Stomach (tissue), 9 donors: ENCODE results near the gene TNS3. TPM values are rescaled to one million over a fixed set of nuclear protein-coding genes. Genes with fewer than 3 reads are reported as not detected.

Experiments
- DNase-seq, 2 donors: peaks; one replicate each; pipeline versions ENCODE4 v3.0.0 to v3.0.0-alpha.2; 2013 to 2019
- H3K27ac ChIP-seq, 5 donors: fragments of 200-600 bp in 4 of 5; sonication (generic) in 4 of 5; one replicate each; pipeline ENCODE4 v1.5.1; 2013 to 2019; ENCODE audit warnings: mild to moderate bottlenecking in 1 of 5, moderate library complexity in 1 of 5
- H3K27me3 ChIP-seq, 3 donors: fragments of 200-600 bp; sonication (generic); one replicate each; pipeline ENCODE4 v1.5.1; 2017 to 2019; ENCODE audit warnings: mixed run types in 1 of 3
- H3K36me3 ChIP-seq, 4 donors: fragments of 200-600 bp; sonication (generic); 1 replicate in 3 of 4; 2 replicates in 1 of 4; pipeline ENCODE4 v1.5.1; 2016 to 2019
- H3K4me1 ChIP-seq, 4 donors: fragments of 200-600 bp; sonication (generic); one replicate each; pipeline ENCODE4 v1.5.1; 2016 to 2019
- H3K4me3 ChIP-seq, 4 donors: fragments of 200-600 bp; sonication (generic) in 3 of 4; one replicate each; pipeline ENCODE4 v1.5.1; 2016 to 2019; ENCODE audit warnings: mild to moderate bottlenecking in 1 of 4
- H3K9me3 ChIP-seq, 4 donors: fragments of 200-600 bp; sonication (generic); one replicate each; pipeline ENCODE4 v1.5.1; 2016 to 2019
- CTCF ChIP-seq, 7 experiments: fragments of 450-650 bp in 4 of 7; fragments of 200-600 bp in 3 of 7; sonication (generic) in 3 of 7; IDR thresholded peaks; one replicate each; pipeline ENCODE4 v1.5.1; 2016 to 2019; ENCODE audit warnings: antibody characterized with exemption in 7 of 7, control low read depth in 2 of 7, mild to moderate bottlenecking in 1 of 7
- EP300 ChIP-seq: sonication (generic); formaldehyde crosslinking; IDR thresholded peaks from one replicate; pipeline ENCODE4 v1.6.1; 2017; ENCODE audit warnings: antibody characterized with exemption
- POLR2A ChIP-seq, 4 donors: fragments of 450-650 bp; IDR thresholded peaks; one replicate each; pipeline ENCODE4 v1.6.1; 2016; ENCODE audit warnings: antibody characterized with exemption in 4 of 4, control low read depth in 2 of 4, mild to moderate bottlenecking in 1 of 4, moderate library complexity in 1 of 4
- POLR2AphosphoS5 ChIP-seq, 3 donors: sonication (generic); formaldehyde crosslinking; IDR thresholded peaks; one replicate each; pipeline ENCODE4 v1.6.1; 2016; ENCODE audit warnings: antibody characterized with exemption in 3 of 3
- WGBS, 5 donors: extraction: QIAGEN DNeasy Blood & Tissue Kit in 3 of 5; methylation state at CpG; one replicate each; pipeline versions ENCODE4 v1.1.5 to v1.1.7; 2013 to 2018; 5-methylcytosine and 5-hydroxymethylcytosine counted together
- intact Hi-C: fragments of 100-400 bp; cut with DNase I; formaldehyde crosslinking; loops from one replicate; pipeline ENCODE4 v1.15.1; 2023; ENCODE audit warnings: low total_unique reads
- polyA plus RNA-seq, 3 donors: library from polyadenylated mRNA; stranded (reverse); fragments of 200-250 nt; gene quantifications; one replicate each; pipeline ENCODE4 v1.2.3, GENCODE V29; 2013
- total RNA-seq, 5 donors: library from RNA; depleted of rRNA; stranded (reverse); fragments of >200 nt; gene quantifications; one replicate each; pipeline versions ENCODE4 v1.1.0 to v1.2.3, GENCODE V29; 2014 to 2016
- donor health status: healthy with polysubstance abuse.
- donor health status: Bipolar disorder and iron deficiency.
- donor health status: healthy.

Gene TNS3
- total and polyA plus RNA-seq, 8 donors, result 10.0 to 105 (median 41.0) TPM

- DNase-seq, result peak in 1 of 2 donors; percentile 81
- TF ChIP-seq CTCF (IDR thresholded peaks at IDR 0.05) (no peak), POLR2AphosphoS5 (IDR thresholded peaks at IDR 0.05) (peak; percentile 1 to 81 (median 55)), EP300 (peak; percentile 43)
- no peaks in the 10 kb centered on the region for H3K27me3 ChIP-seq
- WGBS, 5 donors, result 16 to 39% (median 21%) methylated on average over 15 of the region's 15 CpGs
- H3K27ac ChIP-seq, result peak overlapping the region; percentile 82 to 90 (median 85)
- no peaks in the 10 kb centered on the region for H3K9me3 ChIP-seq
- H3K4me3 ChIP-seq, result no peak overlapping the region
- H3K4me1 ChIP-seq, result peaks cover 83 to 99% (median 89%) of the 10 kb centered on the region in 4 donors
- intact Hi-C loops, result no loop called here
- H3K36me3 ChIP-seq, result no peaks in the 10 kb centered on the region
Measured at GRCh38 chr7:47482013-47482875, 99.7 kb downstream of the TNS3 start.

- WGBS, 5 donors, result 74 to 89% (median 78%) methylated on average over 7 of the region's 7 CpGs
Measured at GRCh38 chr7:47481541-47482012, 100.3 kb downstream of the TNS3 start.

GRCh38 chr7:47480576-47481538, 101.1 kb downstream of the TNS3 start:
- peaks cover 76 to 99% (median 93%) of the 10 kb centered on the region in 4 donors for H3K4me1 ChIP-seq
- no peak overlapping the region for H3K4me3 ChIP-seq
- peak overlapping the region; percentile 82 to 90 (median 85) for H3K27ac ChIP-seq
- H3K36me3 ChIP-seq, result no peaks in the 10 kb centered on the region
- H3K27me3 ChIP-seq, result no peaks in the 10 kb centered on the region
- intact Hi-C loops, result no loop called here
- H3K9me3 ChIP-seq, result no peaks in the 10 kb centered on the region
- DNase-seq, result no peak
- WGBS, 5 donors, result 59 to 79% (median 71%) methylated on average over 12 of the region's 12 CpGs
- TF ChIP-seq CTCF (IDR thresholded peaks at IDR 0.05) (no peak), POLR2A (IDR thresholded peaks at IDR 0.05) (no peak), POLR2AphosphoS5 (IDR thresholded peaks at IDR 0.05) (peak in 2 of 3 donors; percentile 7 to 33), EP300 (no peak)

More at GRCh38 chr7:47481541-47482012, 100.3 kb downstream of the TNS3 start:
- DNase-seq, result no peak
- Histone ChIP-seq H3K4me1 (peaks cover 80 to 99% (median 89%) of the 10 kb centered on the region in 4 donors), H3K27ac (peak overlapping the region; percentile 82 to 90 (median 85)), H3K27me3 (no peaks in the 10 kb centered on the region), H3K36me3 (no peaks in the 10 kb centered on the region), H3K9me3 (no peaks in the 10 kb centered on the region), H3K4me3 (no peak overlapping the region)
- TF ChIP-seq POLR2AphosphoS5 (IDR thresholded peaks at IDR 0.05) (no peak), CTCF (IDR thresholded peaks at IDR 0.05) (no peak), EP300 (no peak), POLR2A (IDR thresholded peaks at IDR 0.05) (no peak)
- intact Hi-C loops, result no loop called here
